ENCODE data around the gene OR2A5. TPM values are rescaled to one million over a fixed set of nuclear protein-coding genes. Genes with fewer than 3 reads are reported as not detected.

Gene OR2A5
- total RNA-seq, 6 experiments from 2014 or later = not detected

GRCh38 chr7:144032985-144033709 lies 15.6 kb upstream of the OR2A5 start:
- Mint-ChIP-seq H3K36me3 (ENCODE audit: low read depth) (no peaks in the 10 kb centered on the region), H3K4me1 (ENCODE audit: low read depth) (peaks cover 7% of the 10 kb centered on the region; the same call in 1 of the 2 replicates), H3K27ac (no peak overlapping the region), H3K4me3 (no peak overlapping the region), H3K27me3 (ENCODE audit: insufficient read depth) (peaks cover 2% of the 10 kb centered on the region; the same call in 1 of the 2 replicates), H3K9me3 (peaks cover 4% of the 10 kb centered on the region; the same call in 1 of the 2 replicates)
- no peak for DNase-seq
- TF ChIP-seq CTCF (IDR thresholded peaks at IDR 0.05) = no peak

- Mint-ChIP-seq H3K4me1 (ENCODE audit: low read depth) (peaks cover 7% of the 10 kb centered on the region; the same call in 1 of the 2 replicates), H3K36me3 (ENCODE audit: low read depth) (no peaks in the 10 kb centered on the region), H3K27me3 (ENCODE audit: insufficient read depth) (peaks cover 2% of the 10 kb centered on the region; the same call in 1 of the 2 replicates), H3K27ac (no peak overlapping the region), H3K4me3 (no peak overlapping the region), H3K9me3 (peaks cover 4% of the 10 kb centered on the region; the same call in 1 of the 2 replicates)
- DNase-seq = no peak
- no peak for TF ChIP-seq CTCF (IDR thresholded peaks at IDR 0.05)
Measured at GRCh38 chr7:144035385-144035784, 13.4 kb upstream of the OR2A5 start.

GRCh38 chr7:144036302-144036885 lies 12.4 kb upstream of the OR2A5 start:
- DNase-seq = no peak
- Mint-ChIP-seq H3K9me3 (peaks cover 4% of the 10 kb centered on the region; the same call in 1 of the 2 replicates), H3K36me3 (ENCODE audit: low read depth) (no peaks in the 10 kb centered on the region), H3K4me1 (ENCODE audit: low read depth) (peaks cover 7% of the 10 kb centered on the region; the same call in 1 of the 2 replicates), H3K27ac (no peak overlapping the region), H3K27me3 (ENCODE audit: insufficient read depth) (peaks cover 2% of the 10 kb centered on the region; the same call in 1 of the 2 replicates), H3K4me3 (no peak overlapping the region)
- TF ChIP-seq CTCF (IDR thresholded peaks at IDR 0.05) = no peak

- Mint-ChIP-seq H3K9me3 (peaks cover 4% of the 10 kb centered on the region; the same call in 1 of the 2 replicates), H3K4me1 (ENCODE audit: low read depth) (peaks cover 7% of the 10 kb centered on the region; the same call in 1 of the 2 replicates), H3K27ac (no peak overlapping the region), H3K27me3 (ENCODE audit: insufficient read depth) (peaks cover 2% of the 10 kb centered on the region; the same call in 1 of the 2 replicates), H3K4me3 (no peak overlapping the region), H3K36me3 (ENCODE audit: low read depth) (no peaks in the 10 kb centered on the region)
- no peak for TF ChIP-seq CTCF (IDR thresholded peaks at IDR 0.05)
- DNase-seq = no peak
Measured at GRCh38 chr7:144037414-144038035, 11.2 kb upstream of the OR2A5 start.

DNA sequence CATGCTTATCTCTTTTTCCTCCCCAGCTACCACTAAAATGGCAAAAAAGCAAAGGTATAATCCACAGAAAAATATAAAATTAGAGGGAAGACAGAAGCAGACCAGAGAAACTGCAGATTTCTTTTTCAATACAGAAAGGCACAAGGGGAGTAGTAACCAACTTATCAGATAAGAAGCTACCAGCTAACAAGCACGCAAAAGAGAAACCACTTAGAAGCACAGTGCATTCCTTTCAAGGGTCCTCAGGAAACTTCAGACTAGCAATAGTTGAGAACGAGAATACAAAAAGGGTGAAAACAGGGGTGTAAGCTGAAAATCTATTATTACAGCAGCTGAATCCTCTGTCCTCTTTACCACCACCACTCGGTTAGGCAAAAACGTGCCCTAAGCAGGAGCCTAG lies 9.9 kb upstream of the OR2A5 start:
- peaks cover 7% of the 10 kb centered on the region; the same call in 1 of the 2 replicates for H3K4me1 Mint-ChIP-seq (ENCODE audit: low read depth)
- no peak overlapping the region for H3K4me3 Mint-ChIP-seq
- H3K36me3 Mint-ChIP-seq (ENCODE audit: low read depth) = no peaks in the 10 kb centered on the region
- TF ChIP-seq CTCF (IDR thresholded peaks at IDR 0.05) = no peak
- DNase-seq = no peak
- H3K27me3 Mint-ChIP-seq (ENCODE audit: insufficient read depth) = peaks cover 2% of the 10 kb centered on the region; the same call in 1 of the 2 replicates
- peaks cover 3% of the 10 kb centered on the region; the same call in 1 of the 2 replicates for H3K9me3 Mint-ChIP-seq
- H3K27ac Mint-ChIP-seq = no peak overlapping the region

All from HFFc6 (cell line).